Stomach (tissue), 9 donors: ENCODE measurements around the gene SEL1L2. TPM values are rescaled to one million over a fixed set of nuclear protein-coding genes. Genes with fewer than 3 reads are reported as not detected.

Source experiments
- DNase-seq, 2 donors: peaks; one replicate each; pipeline versions ENCODE4 v3.0.0 to v3.0.0-alpha.2; 2013 to 2019
- H3K27ac ChIP-seq, 5 donors: fragments of 200-600 bp in 4 of 5; sonication (generic) in 4 of 5; one replicate each; pipeline ENCODE4 v1.5.1; 2013 to 2019; ENCODE audit warnings: mild to moderate bottlenecking in 1 of 5, moderate library complexity in 1 of 5
- H3K27me3 ChIP-seq, 3 donors: fragments of 200-600 bp; sonication (generic); one replicate each; pipeline ENCODE4 v1.5.1; 2017 to 2019; ENCODE audit warnings: mixed run types in 1 of 3
- H3K36me3 ChIP-seq, 4 donors: fragments of 200-600 bp; sonication (generic); 1 replicate in 3 of 4; 2 replicates in 1 of 4; pipeline ENCODE4 v1.5.1; 2016 to 2019
- H3K4me1 ChIP-seq, 4 donors: fragments of 200-600 bp; sonication (generic); one replicate each; pipeline ENCODE4 v1.5.1; 2016 to 2019
- H3K4me3 ChIP-seq, 4 donors: fragments of 200-600 bp; sonication (generic) in 3 of 4; one replicate each; pipeline ENCODE4 v1.5.1; 2016 to 2019; ENCODE audit warnings: mild to moderate bottlenecking in 1 of 4
- H3K9me3 ChIP-seq, 4 donors: fragments of 200-600 bp; sonication (generic); one replicate each; pipeline ENCODE4 v1.5.1; 2016 to 2019
- EP300 ChIP-seq: sonication (generic); formaldehyde crosslinking; IDR thresholded peaks from one replicate; pipeline ENCODE4 v1.6.1; 2017; ENCODE audit warnings: antibody characterized with exemption
- POLR2A ChIP-seq, 4 donors: fragments of 450-650 bp; IDR thresholded peaks; one replicate each; pipeline ENCODE4 v1.6.1; 2016; ENCODE audit warnings: antibody characterized with exemption in 4 of 4, control low read depth in 2 of 4, mild to moderate bottlenecking in 1 of 4, moderate library complexity in 1 of 4
- POLR2AphosphoS5 ChIP-seq, 3 donors: sonication (generic); formaldehyde crosslinking; IDR thresholded peaks; one replicate each; pipeline ENCODE4 v1.6.1; 2016; ENCODE audit warnings: antibody characterized with exemption in 3 of 3
- WGBS, 5 donors: extraction: QIAGEN DNeasy Blood & Tissue Kit in 3 of 5; methylation state at CpG; one replicate each; pipeline versions ENCODE4 v1.1.5 to v1.1.7; 2013 to 2018; 5-methylcytosine and 5-hydroxymethylcytosine counted together
- intact Hi-C: fragments of 100-400 bp; cut with DNase I; formaldehyde crosslinking; loops from one replicate; pipeline ENCODE4 v1.15.1; 2023; ENCODE audit warnings: low total_unique reads
- polyA plus RNA-seq, 3 donors: library from polyadenylated mRNA; stranded (reverse); fragments of 200-250 nt; gene quantifications; one replicate each; pipeline ENCODE4 v1.2.3, GENCODE V29; 2013
- total RNA-seq, 5 donors: library from RNA; depleted of rRNA; stranded (reverse); fragments of >200 nt; gene quantifications; one replicate each; pipeline versions ENCODE4 v1.1.0 to v1.2.3, GENCODE V29; 2014 to 2016
- TF ChIP-seq, protein P1 (sequence below), 7 experiments: fragments of 450-650 bp in 4 of 7; fragments of 200-600 bp in 3 of 7; sonication (generic) in 3 of 7; IDR thresholded peaks; one replicate each; pipeline ENCODE4 v1.5.1; 2016 to 2019; ENCODE audit warnings: antibody characterized with exemption in 7 of 7, control low read depth in 2 of 7, mild to moderate bottlenecking in 1 of 7
- donor health status: healthy with polysubstance abuse.
- donor health status: Bipolar disorder and iron deficiency.
- donor health status: healthy.

The SEL1L2 gene
- total and polyA plus RNA-seq, 8 donors, result 2.2 TPM; not detected in 7

DNA sequence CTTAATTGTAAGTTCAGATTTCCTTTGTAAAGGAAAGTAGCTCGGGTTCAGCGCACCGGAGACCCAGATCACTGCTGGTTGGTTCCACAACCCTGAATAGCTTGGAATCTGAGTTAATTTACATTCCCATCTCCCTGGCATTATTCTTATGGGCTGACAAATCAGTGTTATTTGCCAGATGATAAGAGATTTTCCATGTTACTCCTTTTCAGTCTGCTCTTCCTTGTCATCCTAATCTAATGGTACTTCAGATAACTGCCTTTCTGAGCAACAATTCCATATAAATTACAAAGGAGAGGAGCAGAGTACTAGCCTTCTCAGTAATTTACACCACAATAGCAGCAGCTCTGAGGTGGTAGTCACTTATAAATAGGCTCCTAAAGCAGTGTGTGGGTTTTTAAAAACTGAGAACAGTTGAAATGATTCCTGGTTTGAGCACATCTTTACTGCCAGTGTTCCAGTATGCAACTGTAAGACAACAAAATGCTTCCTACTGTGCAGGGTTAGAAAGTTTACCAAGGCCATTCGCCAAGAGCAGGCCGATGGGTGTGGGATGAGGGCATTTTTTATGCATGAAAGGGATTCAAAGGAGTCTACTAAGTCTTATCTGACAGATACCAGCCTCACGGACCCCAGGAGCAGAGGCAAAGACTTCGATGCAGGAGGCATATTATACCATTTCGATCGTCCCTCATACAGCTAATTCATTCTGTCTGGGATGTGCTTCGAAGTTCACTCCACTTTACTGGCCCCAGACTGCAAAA, 115.8 kb downstream of the SEL1L2 start:
- intact Hi-C loops, result no loop called here
- Histone ChIP-seq H3K9me3 (no peaks in the 10 kb centered on the region), H3K27me3 (no peaks in the 10 kb centered on the region), H3K27ac (peak overlapping the region in 1 of 5 donors; percentile 47), H3K36me3 (no peaks in the 10 kb centered on the region), H3K4me3 (no peak overlapping the region), H3K4me1 (peaks cover 0 to 29% (median 6%) of the 10 kb centered on the region in 4 donors)
- WGBS, 5 donors, result 53 to 64% (median 60%) methylated on average over 10 of the region's 10 CpGs
- no peak for DNase-seq
- TF ChIP-seq POLR2AphosphoS5 (IDR thresholded peaks at IDR 0.05), result no peak
- TF ChIP-seq POLR2A (IDR thresholded peaks at IDR 0.05), result no peak
- TF ChIP-seq EP300, result no peak
- TF ChIP-seq, protein P1, sequence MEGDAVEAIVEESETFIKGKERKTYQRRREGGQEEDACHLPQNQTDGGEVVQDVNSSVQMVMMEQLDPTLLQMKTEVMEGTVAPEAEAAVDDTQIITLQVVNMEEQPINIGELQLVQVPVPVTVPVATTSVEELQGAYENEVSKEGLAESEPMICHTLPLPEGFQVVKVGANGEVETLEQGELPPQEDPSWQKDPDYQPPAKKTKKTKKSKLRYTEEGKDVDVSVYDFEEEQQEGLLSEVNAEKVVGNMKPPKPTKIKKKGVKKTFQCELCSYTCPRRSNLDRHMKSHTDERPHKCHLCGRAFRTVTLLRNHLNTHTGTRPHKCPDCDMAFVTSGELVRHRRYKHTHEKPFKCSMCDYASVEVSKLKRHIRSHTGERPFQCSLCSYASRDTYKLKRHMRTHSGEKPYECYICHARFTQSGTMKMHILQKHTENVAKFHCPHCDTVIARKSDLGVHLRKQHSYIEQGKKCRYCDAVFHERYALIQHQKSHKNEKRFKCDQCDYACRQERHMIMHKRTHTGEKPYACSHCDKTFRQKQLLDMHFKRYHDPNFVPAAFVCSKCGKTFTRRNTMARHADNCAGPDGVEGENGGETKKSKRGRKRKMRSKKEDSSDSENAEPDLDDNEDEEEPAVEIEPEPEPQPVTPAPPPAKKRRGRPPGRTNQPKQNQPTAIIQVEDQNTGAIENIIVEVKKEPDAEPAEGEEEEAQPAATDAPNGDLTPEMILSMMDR (IDR thresholded peaks at IDR 0.05), result no peak

DNA sequence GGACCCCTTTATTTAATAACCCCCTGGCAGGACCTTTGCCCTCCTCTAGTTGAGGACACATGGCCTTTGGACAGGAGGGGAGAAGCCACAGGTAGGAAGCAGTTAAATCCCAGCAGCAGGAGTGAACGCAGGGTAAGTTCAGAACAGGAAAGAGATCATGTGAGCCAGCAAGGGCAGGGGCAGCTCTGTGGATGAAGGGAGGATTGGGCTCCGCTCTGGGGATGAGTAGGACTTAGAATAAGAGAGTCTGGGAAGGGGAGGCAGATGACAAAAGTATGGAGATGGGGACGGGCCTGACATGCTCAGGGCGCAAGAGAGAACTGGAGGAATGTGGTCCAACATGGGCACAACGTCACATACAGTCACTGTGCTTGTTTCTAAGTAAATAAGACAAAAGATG, 116.6 kb downstream of the SEL1L2 start:
- peak overlapping the region in 1 of 5 donors; percentile 9 for H3K27ac ChIP-seq
- intact Hi-C loops, result no loop called here
- H3K9me3 ChIP-seq, result no peaks in the 10 kb centered on the region
- no peaks in the 10 kb centered on the region for H3K36me3 ChIP-seq
- H3K27me3 ChIP-seq, result no peaks in the 10 kb centered on the region
- H3K4me1 ChIP-seq, result peaks cover 0 to 36% (median 7%) of the 10 kb centered on the region in 4 donors
- DNase-seq, result no peak
- H3K4me3 ChIP-seq, result no peak overlapping the region
- 55 to 74% (median 64%) methylated on average over 5 of the region's 5 CpGs for WGBS, 5 donors
- TF ChIP-seq POLR2A (IDR thresholded peaks at IDR 0.05) (no peak), EP300 (no peak), POLR2AphosphoS5 (IDR thresholded peaks at IDR 0.05) (no peak)
- TF ChIP-seq, protein P1 (IDR thresholded peaks at IDR 0.05), result no peak

DNA sequence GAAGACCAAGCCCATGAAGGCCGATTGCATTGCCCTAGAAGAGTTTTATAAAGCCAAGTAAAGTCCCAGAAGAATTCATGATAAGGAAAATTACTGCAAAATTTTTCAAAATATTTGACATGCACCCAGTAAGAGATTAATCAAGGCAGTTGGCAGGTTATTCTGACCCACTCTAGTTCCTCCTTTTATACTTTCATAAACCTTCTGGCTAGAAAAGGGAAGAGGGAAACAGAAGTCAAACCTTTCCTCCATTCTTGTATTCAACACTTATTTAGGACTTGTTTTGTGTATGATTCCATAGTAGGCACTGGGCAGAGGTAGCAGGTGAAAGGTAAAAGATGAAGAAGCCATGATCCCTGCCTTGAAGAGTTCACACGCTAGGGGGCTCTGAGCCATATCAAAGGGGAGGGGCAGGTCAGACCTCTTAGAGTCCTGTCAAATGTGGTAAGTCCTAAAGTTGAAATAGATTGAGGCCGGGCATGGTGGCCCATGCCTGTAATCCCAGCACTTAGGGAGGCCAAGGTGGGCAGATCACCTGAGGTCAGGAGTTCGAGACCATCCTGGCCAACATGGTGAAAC, 120.2 kb downstream of the SEL1L2 start:
- intact Hi-C loops, result no loop called here
- WGBS, 5 donors, result 65 to 78% (median 76%) methylated on average over 4 of the region's 4 CpGs
- H3K4me3 ChIP-seq, result no peak overlapping the region
- no peaks in the 10 kb centered on the region for H3K36me3 ChIP-seq
- no peaks in the 10 kb centered on the region for H3K27me3 ChIP-seq
- DNase-seq, result no peak
- no peaks in the 10 kb centered on the region for H3K9me3 ChIP-seq
- peaks cover 0 to 35% (median 16%) of the 10 kb centered on the region in 4 donors for H3K4me1 ChIP-seq
- TF ChIP-seq, protein P1 (IDR thresholded peaks at IDR 0.05), result no peak
- TF ChIP-seq EP300 (no peak), POLR2AphosphoS5 (IDR thresholded peaks at IDR 0.05) (no peak), POLR2A (IDR thresholded peaks at IDR 0.05) (no peak)
- no peak overlapping the region for H3K27ac ChIP-seq

DNA sequence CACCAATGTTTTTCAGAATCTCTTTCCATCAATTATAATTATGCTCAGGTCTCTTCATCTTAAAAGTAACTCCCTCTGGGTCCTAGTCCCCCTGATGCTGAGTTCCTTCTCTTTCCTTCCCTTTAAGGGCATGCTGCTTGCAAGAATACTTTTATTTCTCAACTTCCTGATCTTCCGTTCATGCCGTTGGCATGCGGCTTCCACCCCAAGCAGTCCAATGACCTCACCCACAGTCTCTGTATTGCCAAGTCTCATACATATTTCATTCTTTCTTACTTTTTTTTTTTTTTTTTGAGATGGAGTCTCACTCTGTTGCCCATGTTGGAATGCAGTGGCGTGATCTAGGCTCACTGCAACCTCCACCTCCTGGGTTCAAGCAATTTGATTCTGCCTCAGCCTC, 122.1 kb downstream of the SEL1L2 start:
- Histone ChIP-seq H3K4me1 (peaks cover 0 to 29% (median 13%) of the 10 kb centered on the region in 4 donors), H3K4me3 (no peak overlapping the region), H3K9me3 (no peaks in the 10 kb centered on the region), H3K36me3 (no peaks in the 10 kb centered on the region), H3K27me3 (no peaks in the 10 kb centered on the region), H3K27ac (peak overlapping the region in 4 of 5 donors; percentile 64 to 86 (median 74))
- TF ChIP-seq EP300 (no peak), POLR2AphosphoS5 (IDR thresholded peaks at IDR 0.05) (peak in 2 of 3 donors; percentile 8 to 58)
- 57 to 75% (median 69%) methylated on average over 4 of the region's 4 CpGs for WGBS, 5 donors
- no peak for DNase-seq
- intact Hi-C loops, result no loop called here
